ENCODE results near the gene GDF10. TPM values are rescaled to one million over a fixed set of nuclear protein-coding genes. Genes with fewer than 3 reads are reported as not detected.

Gene GDF10
- total RNA-seq, 1 donor from 2014 or later, result 0.49 TPM

GRCh38 chr10:47359101-47359500 is 59.1 kb downstream of the GDF10 start:
- DNase-seq, result no peak
- Mint-ChIP-seq H3K4me1 (no peaks in the 10 kb centered on the region), H3K27me3 (no peaks in the 10 kb centered on the region), H3K4me3 (no peak overlapping the region), H3K36me3 (ENCODE audit: low read depth) (no peaks in the 10 kb centered on the region), H3K9me3 (no peaks in the 10 kb centered on the region), H3K27ac (no peak overlapping the region)
- intact Hi-C loops (cut with micrococcal nuclease), result no loop called here

- H3K4me1 Mint-ChIP-seq, result no peaks in the 10 kb centered on the region
- no peak for DNase-seq
- intact Hi-C loops (cut with micrococcal nuclease), result no loop called here
- no peaks in the 10 kb centered on the region for H3K9me3 Mint-ChIP-seq
- no peak overlapping the region for H3K27ac Mint-ChIP-seq
- H3K27me3 Mint-ChIP-seq, result no peaks in the 10 kb centered on the region
- no peaks in the 10 kb centered on the region for H3K36me3 Mint-ChIP-seq (ENCODE audit: low read depth)
- no peak overlapping the region for H3K4me3 Mint-ChIP-seq
Measured at GRCh38 chr10:47359626-47360418, 59.8 kb downstream of the GDF10 start.

GRCh38 chr10:47360419-47361040 is 60.5 kb downstream of the GDF10 start:
- H3K27ac Mint-ChIP-seq, result no peak overlapping the region
- H3K36me3 Mint-ChIP-seq (ENCODE audit: low read depth), result no peaks in the 10 kb centered on the region
- H3K4me3 Mint-ChIP-seq, result no peak overlapping the region
- no peaks in the 10 kb centered on the region for H3K4me1 Mint-ChIP-seq
- DNase-seq, result no peak
- intact Hi-C loops (cut with micrococcal nuclease), result no loop called here
- H3K27me3 Mint-ChIP-seq, result no peaks in the 10 kb centered on the region
- H3K9me3 Mint-ChIP-seq, result no peaks in the 10 kb centered on the region

DNA sequence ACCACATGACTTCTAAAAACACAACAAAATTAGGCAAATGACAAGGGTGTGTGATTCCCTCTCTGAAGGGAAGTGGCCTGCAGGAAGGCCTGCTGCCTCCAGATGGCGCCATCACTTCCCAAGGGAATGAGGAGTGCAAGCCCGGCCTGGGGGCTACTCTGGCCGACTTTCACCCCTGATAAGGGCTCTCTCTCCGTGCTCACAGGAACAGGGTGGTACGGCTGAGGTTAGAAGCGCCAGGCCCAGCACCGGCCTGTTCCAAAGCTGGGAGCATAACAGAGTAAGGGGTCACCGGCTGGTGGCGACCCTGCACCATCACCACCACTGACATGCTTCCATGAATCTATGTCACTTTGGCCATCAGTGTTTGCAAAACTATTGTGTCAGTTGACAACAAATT is 61.3 kb downstream of the GDF10 start:
- Mint-ChIP-seq H3K9me3 (no peaks in the 10 kb centered on the region), H3K36me3 (ENCODE audit: low read depth) (no peaks in the 10 kb centered on the region), H3K27ac (no peak overlapping the region), H3K27me3 (peaks cover 2% of the 10 kb centered on the region), H3K4me1 (no peaks in the 10 kb centered on the region), H3K4me3 (no peak overlapping the region)
- DNase-seq, result peak; percentile 75
- intact Hi-C loops (cut with micrococcal nuclease), result no loop called here

- no peaks in the 10 kb centered on the region for H3K36me3 Mint-ChIP-seq (ENCODE audit: low read depth)
- H3K4me3 Mint-ChIP-seq, result no peak overlapping the region
- H3K4me1 Mint-ChIP-seq, result no peaks in the 10 kb centered on the region
- no peaks in the 10 kb centered on the region for H3K9me3 Mint-ChIP-seq
- no peak for DNase-seq
- H3K27me3 Mint-ChIP-seq, result peaks cover 2% of the 10 kb centered on the region
- no peak overlapping the region for H3K27ac Mint-ChIP-seq
- intact Hi-C loops (cut with micrococcal nuclease), result no loop called here
Measured at GRCh38 chr10:47362199-47362598, 62.2 kb downstream of the GDF10 start.

Other genes starting within 250 kb of the GDF10 start
- gene GDF2, start 22.3 kb downstream of the GDF10 start, total RNA-seq, result not detected in 2 replicates
- gene RBP3, start 48.2 kb downstream of the GDF10 start, total RNA-seq, result not detected in 2 replicates
- gene ZNF488, start 84.1 kb downstream of the GDF10 start, total RNA-seq, result 0.07 TPM in 1 of 2 replicates, not detected in the other
- gene ANXA8, start 183.9 kb downstream of the GDF10 start, total RNA-seq, result 0.17 TPM in 1 of 2 replicates, not detected in the other
- not detected in 2 replicates for gene FAM25G, start 191.5 kb downstream of the GDF10 start, total RNA-seq
- gene AGAP9, start 223.4 kb downstream of the GDF10 start, total RNA-seq, result 8.6 and 9.8 TPM in 2 replicates

Data from activated CD4-positive, alpha-beta T cell treated with anti-CD3 and anti-CD28 coated beads, Interleukin-2, amount 10 ng/mL, durations not matched to agents 24 days and 14 days (primary cell).